GM21717 (cell line): ENCODE results near the gene PPEF2.

Experiments
- ATAC-seq: cut with Tn5 transposase; IDR thresholded peaks from one replicate; pipeline ENCODE4 v1.9.1; 2021; ENCODE audit warnings: mild to moderate bottlenecking, moderate library complexity; ENCODE audit not compliant: unreplicated experiment

Gene PPEF2

DNA sequence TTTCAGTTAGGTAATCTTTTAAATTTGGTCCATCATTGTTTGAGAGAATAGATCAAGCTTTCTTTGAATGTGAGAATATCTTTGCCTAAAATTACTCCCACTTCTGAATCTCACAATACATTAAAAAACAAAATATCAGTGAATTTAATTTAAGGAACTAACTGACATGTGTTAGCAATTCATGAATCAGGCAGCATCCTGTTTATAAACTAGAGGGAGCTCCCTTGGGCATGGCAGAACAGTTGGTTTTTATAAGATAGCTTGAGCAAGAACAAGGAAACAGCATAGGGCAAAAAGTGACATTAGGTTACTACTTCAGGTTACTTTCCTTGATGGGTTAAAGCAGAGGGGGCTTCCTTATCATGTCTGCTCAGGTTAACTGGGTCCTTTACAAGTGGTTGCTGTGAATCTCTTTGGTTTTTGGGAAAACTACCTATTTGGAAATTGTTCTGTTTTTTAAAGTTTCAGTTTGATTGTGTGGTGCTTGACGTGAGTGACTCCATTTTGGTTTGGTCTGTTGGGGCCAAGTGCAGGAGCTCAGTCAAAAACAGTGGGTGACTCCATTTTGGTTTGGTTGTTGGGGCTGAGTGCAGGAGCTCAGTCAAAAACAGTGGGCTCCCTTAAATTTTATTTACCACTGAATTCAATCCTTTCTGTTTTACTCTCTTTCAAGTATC lies 68.0 kb downstream of the PPEF2 start:
- ATAC-seq = no peak

DNA sequence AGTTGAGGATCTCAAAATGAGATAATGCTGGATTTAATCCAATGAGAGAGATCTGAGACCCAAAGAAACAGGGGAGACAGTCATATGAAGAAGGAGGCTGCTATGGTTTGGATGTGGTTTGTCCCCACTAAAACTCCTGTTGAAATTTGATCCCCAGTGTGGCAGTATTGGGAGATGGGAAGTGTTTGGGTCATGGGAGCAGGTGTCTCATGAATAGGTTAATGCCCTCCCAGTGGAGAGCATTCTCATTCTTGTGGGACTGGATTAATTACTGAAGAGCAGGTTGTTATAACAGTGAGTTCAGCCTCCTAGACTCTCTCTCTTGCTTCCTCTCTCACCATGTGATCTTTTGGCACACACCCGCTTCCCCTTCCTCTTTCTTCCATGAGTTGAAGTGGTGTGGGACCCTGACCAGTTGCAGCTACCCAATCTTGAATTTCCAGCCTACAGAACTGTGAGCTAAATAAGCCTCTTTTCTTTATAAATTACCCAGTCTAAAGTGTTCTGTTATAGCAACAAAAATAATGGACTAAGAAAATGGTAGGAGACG lies 70.3 kb downstream of the PPEF2 start:
- no peak for ATAC-seq

DNA sequence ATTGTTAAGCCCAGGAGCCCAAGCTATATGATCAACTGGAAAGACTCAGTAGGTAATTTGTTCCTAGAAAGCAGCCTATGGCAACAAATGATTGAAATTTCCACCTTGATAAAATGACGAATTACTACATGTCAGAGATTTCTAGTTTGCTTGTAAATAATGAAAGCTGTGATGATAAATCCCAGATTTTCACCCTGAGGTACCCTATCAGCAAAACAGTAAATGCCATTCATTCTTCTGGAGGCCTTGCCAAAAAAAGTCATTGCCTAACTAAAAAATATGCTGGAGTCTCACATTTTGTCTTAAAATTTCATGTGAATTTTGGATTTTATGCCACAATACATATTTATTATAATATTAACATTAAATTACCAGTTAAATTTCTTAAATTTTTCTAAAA lies 71.3 kb downstream of the PPEF2 start:
- ATAC-seq = no peak

DNA sequence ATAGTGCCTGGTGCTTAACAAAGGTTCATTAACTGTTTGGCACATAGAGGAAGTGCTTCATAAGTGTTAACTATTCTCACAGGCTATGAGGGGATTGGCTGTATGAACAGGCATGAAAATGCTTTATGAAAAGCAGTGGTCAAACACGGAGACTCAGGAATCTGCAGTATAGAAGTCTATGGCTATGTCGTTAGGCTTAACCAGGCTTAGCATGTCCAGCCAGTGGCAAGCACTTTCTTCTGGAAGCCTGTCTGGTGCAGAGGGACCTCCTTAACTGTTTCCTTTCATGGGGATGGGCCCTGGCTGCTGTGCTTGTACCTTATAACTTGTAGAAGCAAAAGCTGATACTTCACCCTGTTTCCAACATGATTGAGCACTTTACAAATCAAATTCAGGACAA lies 78.4 kb downstream of the PPEF2 start:
- ATAC-seq = no peak

DNA sequence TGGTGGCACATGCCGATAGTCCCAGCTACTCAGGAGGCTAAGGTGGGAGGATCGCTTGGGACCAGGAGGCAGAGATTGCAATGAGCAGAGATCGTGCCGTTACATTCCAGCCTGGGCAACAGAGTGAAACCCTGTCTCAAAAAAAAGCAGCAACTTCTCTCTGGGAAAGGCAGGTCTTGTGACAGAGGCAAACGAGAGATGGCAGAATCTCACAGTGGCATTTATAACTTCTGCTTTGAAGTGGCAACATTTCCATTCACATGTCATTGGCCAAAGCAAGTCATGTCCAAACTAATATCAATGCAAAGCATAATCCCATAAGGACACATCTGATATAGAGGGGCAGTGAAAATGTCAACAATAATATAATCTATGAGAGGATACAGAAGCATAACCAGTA lies 79.8 kb downstream of the PPEF2 start:
- no peak for ATAC-seq

DNA sequence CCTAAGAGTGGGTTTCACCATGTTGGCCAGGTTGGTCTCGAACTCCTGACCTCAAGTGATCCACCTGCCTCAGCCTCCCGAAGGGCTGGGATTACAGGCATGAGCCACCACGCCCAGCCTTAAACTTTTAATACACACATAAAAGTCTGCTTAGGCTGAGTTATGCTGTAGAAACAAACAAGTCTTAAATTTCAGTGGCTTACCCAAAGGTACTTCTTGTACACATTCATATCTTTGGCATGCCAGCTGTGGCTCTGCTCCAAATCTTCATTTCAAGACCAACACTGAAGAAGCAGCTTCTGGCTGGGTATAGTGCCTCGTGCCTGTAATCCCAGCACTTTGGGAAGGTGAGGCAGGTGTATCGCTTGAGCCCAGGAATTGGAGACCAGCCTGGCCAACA lies 80.3 kb downstream of the PPEF2 start:
- ATAC-seq = no peak

DNA sequence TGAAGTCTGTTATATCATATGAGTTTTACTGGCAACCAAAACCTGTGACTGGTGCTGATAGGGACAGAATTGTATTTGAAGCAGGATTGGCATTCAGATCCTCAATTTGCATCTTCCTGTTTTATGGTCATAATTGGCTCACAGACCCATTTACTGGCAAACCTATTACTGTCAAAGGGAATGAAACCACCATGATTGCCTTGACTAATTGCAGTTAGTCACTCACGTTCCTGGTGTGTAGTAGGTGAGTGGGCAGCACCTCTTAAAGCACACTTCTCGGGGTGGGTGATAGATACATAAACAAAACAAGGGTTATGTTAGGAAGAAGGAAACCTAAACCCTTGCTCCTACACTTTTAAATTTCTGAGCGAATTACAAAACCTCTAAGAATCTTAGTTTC lies 81.0 kb downstream of the PPEF2 start:
- ATAC-seq = no peak

DNA sequence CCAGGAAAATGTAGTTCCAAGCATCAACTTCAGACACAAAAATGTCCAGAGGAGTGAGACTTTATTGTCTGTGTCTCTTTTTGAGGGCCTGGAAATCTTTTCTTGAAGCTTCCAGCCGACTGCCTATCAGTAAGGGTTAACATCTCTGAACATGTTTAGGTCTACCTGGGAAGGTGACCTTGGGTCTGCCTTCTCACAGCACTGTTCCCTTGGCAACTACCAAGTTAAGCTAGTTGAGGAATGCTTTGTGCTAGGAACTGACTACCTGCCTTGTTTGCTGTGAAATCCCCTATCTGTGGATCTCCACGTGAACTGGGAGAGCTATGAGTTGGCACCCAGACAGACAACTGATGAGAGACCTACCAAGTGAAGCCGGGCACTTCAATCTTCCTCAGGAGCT lies 81.6 kb downstream of the PPEF2 start:
- ATAC-seq = no peak

DNA sequence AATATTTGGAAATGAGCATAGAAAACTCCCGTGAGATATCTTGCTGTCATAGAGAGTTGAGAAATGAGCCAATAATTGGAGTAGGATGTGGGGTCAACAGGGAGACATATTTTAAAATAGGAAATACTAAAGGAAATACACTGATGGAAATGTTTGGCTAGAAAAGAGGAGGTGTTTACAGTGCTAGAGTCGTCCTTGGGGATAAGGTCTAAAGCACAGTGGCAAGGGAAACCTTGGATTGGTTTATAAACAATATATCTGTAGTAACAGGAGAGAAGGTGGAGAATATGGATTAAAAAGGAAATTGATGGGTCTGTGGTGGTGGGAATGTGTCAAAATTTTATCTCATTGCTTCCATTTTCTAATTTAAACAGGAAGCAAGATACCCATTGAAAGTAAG lies 82.1 kb downstream of the PPEF2 start:
- no peak for ATAC-seq

DNA sequence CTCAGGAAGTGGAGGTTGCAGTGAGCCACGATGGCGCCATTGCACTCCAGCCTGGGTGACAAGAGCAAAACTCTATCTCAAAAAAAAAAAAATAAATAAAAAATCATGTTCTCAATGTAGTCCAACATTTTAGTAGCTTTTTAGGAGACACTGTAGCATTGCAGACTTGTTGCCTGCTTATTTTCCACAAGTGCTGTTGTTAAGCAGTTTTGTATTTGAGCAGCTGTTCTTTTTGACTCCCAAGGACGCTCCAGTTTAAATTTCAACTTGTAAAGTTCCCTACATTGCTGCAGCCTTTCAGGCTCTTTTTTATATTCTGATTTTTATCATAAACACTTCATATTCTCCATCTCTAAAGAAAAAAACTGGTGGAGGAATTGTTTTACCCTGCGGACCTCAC lies 83.1 kb downstream of the PPEF2 start:
- ATAC-seq = no peak

DNA sequence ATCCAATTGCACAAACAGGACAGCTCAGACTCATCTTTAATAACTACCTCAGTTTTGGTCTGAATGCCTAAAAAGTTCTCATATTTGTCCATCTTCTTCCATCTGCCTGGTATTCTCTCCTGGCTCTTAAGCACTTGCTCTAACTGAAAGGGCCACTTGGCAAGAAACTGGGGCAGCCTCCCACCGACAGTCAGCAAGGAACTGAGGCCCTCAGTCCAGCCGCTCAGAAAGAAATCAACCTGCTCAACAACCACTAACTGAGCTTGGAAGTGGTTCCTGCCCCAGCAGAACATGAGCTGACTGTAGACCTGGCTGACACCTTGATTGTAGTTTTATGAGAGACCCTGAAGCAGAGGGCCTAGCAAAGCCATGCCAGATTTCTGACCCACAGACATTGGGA lies 84.4 kb downstream of the PPEF2 start:
- ATAC-seq = no peak
